H54 (cell line): ENCODE data around the gene BCLAF3.

ENCODE experiments used
- DNase-seq: peaks from one replicate; pipeline ENCODE4 v3.0.0; 2011; ENCODE audit warnings: low spot score, mixed read lengths; ENCODE audit not compliant: insufficient read length
- FAIRE-seq: peaks from 3 replicates; lab custom pipeline; 2011; peaks lifted over from hg19 to GRCh38; lab: Jason Lieb, UNC
- POLR2A ChIP-seq: IDR thresholded peaks from 2 replicates; pipeline ENCODE4 v1.6.1; 2011; ENCODE audit warnings: low read depth, mild to moderate bottlenecking, low read length

BCLAF3 gene

GRCh38 chrX:19955306-19955705 is 35.6 kb downstream of the BCLAF3 start:
- FAIRE-seq, result no peak
- TF ChIP-seq POLR2A, result no peak
- DNase-seq, result no peak

- DNase-seq, result no peak
- no peak for FAIRE-seq
- TF ChIP-seq POLR2A, result no peak
Observed at GRCh38 chrX:19954335-19955096, 36.3 kb downstream of the BCLAF3 start.

GRCh38 chrX:19953145-19953544 is 37.7 kb downstream of the BCLAF3 start:
- no peak for DNase-seq
- TF ChIP-seq POLR2A, result no peak
- FAIRE-seq, result no peak

- no peak for TF ChIP-seq POLR2A
- FAIRE-seq (no peak), DNase-seq (no peak)
Observed at GRCh38 chrX:19949340-19949739, 41.5 kb downstream of the BCLAF3 start.

- DNase-seq, result no peak
- no peak for FAIRE-seq
- TF ChIP-seq POLR2A, result no peak
Observed at GRCh38 chrX:19947612-19948011, 43.2 kb downstream of the BCLAF3 start.
